ENCODE measurements around the gene DUSP15.

Gene DUSP15

DNA sequence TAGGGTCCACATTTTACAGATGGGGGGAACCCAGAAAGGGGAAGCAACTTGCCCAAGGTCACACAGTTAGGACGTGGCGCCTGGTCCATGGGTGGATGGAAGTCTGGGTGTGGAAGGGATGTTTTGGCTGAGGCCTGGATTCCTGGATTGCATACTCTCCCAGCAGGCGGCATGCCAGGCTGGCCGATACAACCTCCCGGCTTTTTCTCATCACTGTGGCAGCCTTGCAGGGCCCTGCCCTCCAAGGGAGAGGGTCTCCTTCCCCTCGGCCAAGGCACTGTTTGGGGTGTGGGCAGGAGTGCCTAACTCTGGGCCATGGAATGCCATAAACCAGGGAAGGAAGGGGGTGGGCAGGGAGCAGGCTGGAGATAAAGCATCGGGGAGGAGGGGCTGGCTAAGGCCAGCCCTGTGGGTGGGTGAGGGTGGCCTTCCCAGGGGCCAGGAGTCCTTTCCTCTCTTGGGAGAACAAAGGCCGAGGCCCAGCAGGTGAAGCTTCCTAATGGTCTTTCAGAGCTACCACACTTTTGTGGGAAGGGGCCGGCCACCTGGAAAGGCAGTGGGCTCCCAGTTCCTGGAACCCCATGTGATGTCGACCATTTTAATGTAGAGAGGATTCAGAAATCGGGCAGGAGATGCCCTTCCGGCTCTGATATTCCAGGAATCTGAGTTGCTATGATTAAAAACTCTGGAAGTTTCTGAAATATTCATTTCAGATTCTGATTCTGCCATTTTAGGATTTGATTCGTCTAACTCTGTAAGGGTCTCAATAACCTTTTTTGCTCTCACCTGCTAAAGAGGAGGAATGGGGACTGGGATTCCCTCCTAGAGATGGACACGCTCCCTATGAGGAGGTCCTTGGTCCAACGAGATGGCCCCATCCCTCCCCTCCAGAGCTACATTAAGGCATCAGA, 29.2 kb downstream of the DUSP15 start:
- no peak for TF ChIP-seq TCF4 (CRISPR knock-in tag; IDR thresholded peaks at IDR 0.05; ENCODE audit: borderline replicate concordance)
- TF ChIP-seq ZFP3 (CRISPR knock-in tag; IDR thresholded peaks at IDR 0.05), result no peak
- no peak for TF ChIP-seq BACH2 (CRISPR knock-in tag; IDR thresholded peaks at IDR 0.05; ENCODE audit: borderline replicate concordance)
- no peak for TF ChIP-seq ARNTL (CRISPR knock-in tag; IDR thresholded peaks at IDR 0.05; ENCODE audit: borderline replicate concordance, low read depth)
- TF ChIP-seq, protein P1, sequence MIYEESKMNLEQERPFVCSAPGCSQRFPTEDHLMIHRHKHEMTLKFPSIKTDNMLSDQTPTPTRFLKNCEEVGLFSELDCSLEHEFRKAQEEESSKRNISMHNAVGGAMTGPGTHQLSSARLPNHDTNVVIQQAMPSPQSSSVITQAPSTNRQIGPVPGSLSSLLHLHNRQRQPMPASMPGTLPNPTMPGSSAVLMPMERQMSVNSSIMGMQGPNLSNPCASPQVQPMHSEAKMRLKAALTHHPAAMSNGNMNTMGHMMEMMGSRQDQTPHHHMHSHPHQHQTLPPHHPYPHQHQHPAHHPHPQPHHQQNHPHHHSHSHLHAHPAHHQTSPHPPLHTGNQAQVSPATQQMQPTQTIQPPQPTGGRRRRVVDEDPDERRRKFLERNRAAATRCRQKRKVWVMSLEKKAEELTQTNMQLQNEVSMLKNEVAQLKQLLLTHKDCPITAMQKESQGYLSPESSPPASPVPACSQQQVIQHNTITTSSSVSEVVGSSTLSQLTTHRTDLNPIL (CRISPR knock-in tag; IDR thresholded peaks at IDR 0.05; ENCODE audit: low read depth), result no peak
- no peak for TF ChIP-seq PPARA (CRISPR knock-in tag; IDR thresholded peaks at IDR 0.05; ENCODE audit: borderline replicate concordance)
- TF ChIP-seq, protein P2, sequence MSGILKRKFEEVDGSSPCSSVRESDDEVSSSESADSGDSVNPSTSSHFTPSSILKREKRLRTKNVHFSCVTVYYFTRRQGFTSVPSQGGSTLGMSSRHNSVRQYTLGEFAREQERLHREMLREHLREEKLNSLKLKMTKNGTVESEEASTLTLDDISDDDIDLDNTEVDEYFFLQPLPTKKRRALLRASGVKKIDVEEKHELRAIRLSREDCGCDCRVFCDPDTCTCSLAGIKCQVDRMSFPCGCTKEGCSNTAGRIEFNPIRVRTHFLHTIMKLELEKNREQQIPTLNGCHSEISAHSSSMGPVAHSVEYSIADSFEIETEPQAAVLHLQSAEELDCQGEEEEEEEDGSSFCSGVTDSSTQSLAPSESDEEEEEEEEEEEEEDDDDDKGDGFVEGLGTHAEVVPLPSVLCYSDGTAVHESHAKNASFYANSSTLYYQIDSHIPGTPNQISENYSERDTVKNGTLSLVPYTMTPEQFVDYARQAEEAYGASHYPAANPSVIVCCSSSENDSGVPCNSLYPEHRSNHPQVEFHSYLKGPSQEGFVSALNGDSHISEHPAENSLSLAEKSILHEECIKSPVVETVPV (CRISPR knock-in tag; IDR thresholded peaks at IDR 0.05), result no peak
- no peak for TF ChIP-seq ISL1 (CRISPR knock-in tag; IDR thresholded peaks at IDR 0.05)
- TF ChIP-seq ZNF70 (CRISPR knock-in tag; IDR thresholded peaks at IDR 0.05), result no peak
- TF ChIP-seq GLIS3 (CRISPR knock-in tag; IDR thresholded peaks at IDR 0.05), result no peak
- TF ChIP-seq, protein P3, sequence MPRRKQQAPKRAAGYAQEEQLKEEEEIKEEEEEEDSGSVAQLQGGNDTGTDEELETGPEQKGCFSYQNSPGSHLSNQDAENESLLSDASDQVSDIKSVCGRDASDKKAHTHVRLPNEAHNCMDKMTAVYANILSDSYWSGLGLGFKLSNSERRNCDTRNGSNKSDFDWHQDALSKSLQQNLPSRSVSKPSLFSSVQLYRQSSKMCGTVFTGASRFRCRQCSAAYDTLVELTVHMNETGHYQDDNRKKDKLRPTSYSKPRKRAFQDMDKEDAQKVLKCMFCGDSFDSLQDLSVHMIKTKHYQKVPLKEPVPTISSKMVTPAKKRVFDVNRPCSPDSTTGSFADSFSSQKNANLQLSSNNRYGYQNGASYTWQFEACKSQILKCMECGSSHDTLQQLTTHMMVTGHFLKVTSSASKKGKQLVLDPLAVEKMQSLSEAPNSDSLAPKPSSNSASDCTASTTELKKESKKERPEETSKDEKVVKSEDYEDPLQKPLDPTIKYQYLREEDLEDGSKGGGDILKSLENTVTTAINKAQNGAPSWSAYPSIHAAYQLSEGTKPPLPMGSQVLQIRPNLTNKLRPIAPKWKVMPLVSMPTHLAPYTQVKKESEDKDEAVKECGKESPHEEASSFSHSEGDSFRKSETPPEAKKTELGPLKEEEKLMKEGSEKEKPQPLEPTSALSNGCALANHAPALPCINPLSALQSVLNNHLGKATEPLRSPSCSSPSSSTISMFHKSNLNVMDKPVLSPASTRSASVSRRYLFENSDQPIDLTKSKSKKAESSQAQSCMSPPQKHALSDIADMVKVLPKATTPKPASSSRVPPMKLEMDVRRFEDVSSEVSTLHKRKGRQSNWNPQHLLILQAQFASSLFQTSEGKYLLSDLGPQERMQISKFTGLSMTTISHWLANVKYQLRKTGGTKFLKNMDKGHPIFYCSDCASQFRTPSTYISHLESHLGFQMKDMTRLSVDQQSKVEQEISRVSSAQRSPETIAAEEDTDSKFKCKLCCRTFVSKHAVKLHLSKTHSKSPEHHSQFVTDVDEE (CRISPR knock-in tag; IDR thresholded peaks at IDR 0.05), result no peak
- TF ChIP-seq OSR1 (CRISPR knock-in tag; IDR thresholded peaks at IDR 0.05), result no peak
- TF ChIP-seq ZNF565 (CRISPR knock-in tag; conservative IDR thresholded peaks at IDR 0.05; ENCODE audit: low read depth), result no peak
- TF ChIP-seq ZC3H10 (CRISPR knock-in tag; IDR thresholded peaks at IDR 0.05), result no peak
- TF ChIP-seq TOX (CRISPR knock-in tag; IDR thresholded peaks at IDR 0.05; ENCODE audit: borderline replicate concordance), result no peak
- TF ChIP-seq SNAI2 (CRISPR knock-in tag; IDR thresholded peaks at IDR 0.05), result no peak
- ATAC-seq, result no peak

DNA sequence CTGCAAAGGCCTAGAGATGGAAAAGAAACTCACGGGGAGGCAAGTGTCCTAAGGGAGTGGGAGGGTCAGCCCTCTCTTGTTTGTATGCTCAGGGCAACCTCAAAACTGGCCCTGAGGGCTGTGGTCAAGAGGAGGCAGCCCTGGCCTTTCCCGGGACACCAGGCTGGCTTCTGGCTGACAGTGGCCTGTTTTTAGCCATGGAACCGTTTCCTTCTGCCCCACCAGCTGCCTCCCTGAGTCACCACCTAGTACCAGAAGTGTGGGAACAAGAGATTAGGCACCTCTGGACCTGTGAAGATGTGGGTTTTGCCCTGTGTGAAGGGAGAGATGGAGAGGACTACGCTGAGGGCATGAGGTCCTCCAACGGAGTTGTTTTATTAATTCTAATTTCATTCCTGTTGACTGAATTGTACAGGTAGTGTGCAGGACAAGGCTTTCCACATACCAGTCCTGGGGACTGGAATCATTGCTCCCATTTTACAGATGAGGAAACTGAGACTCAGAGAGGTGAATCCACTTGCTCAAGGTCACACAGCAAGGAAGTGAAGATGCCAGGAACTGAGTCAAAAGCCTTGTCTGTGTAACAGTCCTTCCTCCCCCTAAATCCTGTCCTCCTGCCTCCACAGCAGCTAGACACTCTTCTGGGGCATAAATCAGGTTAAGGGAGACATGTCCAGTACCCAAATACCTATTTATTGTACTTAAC, 30.4 kb downstream of the DUSP15 start:
- ATAC-seq, result no peak
- TF ChIP-seq, protein P1 (CRISPR knock-in tag; IDR thresholded peaks at IDR 0.05; ENCODE audit: low read depth), result no peak
- TF ChIP-seq, protein P4, sequence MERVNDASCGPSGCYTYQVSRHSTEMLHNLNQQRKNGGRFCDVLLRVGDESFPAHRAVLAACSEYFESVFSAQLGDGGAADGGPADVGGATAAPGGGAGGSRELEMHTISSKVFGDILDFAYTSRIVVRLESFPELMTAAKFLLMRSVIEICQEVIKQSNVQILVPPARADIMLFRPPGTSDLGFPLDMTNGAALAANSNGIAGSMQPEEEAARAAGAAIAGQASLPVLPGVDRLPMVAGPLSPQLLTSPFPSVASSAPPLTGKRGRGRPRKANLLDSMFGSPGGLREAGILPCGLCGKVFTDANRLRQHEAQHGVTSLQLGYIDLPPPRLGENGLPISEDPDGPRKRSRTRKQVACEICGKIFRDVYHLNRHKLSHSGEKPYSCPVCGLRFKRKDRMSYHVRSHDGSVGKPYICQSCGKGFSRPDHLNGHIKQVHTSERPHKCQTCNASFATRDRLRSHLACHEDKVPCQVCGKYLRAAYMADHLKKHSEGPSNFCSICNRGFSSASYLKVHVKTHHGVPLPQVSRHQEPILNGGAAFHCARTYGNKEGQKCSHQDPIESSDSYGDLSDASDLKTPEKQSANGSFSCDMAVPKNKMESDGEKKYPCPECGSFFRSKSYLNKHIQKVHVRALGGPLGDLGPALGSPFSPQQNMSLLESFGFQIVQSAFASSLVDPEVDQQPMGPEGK (CRISPR knock-in tag; IDR thresholded peaks at IDR 0.05; ENCODE audit: borderline replicate concordance), result no peak
- TF ChIP-seq BACH2 (CRISPR knock-in tag; IDR thresholded peaks at IDR 0.05; ENCODE audit: borderline replicate concordance) (no peak), OSR1 (CRISPR knock-in tag; IDR thresholded peaks at IDR 0.05) (no peak), CSDC2 (CRISPR knock-in tag; IDR thresholded peaks at IDR 0.05) (no peak), GLIS3 (CRISPR knock-in tag; IDR thresholded peaks at IDR 0.05) (no peak), ISL1 (CRISPR knock-in tag; IDR thresholded peaks at IDR 0.05) (no peak), SNAI2 (CRISPR knock-in tag; IDR thresholded peaks at IDR 0.05) (no peak), ARNTL (CRISPR knock-in tag; IDR thresholded peaks at IDR 0.05; ENCODE audit: borderline replicate concordance, low read depth) (no peak), ZNF565 (CRISPR knock-in tag; conservative IDR thresholded peaks at IDR 0.05; ENCODE audit: low read depth) (no peak), ZFP30 (CRISPR knock-in tag; IDR thresholded peaks at IDR 0.05) (no peak), ZFP3 (CRISPR knock-in tag; IDR thresholded peaks at IDR 0.05) (no peak), ZNF70 (CRISPR knock-in tag; IDR thresholded peaks at IDR 0.05) (no peak), ZNF8 (CRISPR knock-in tag; IDR thresholded peaks at IDR 0.05) (no peak)
- TF ChIP-seq, protein P3 (CRISPR knock-in tag; IDR thresholded peaks at IDR 0.05), result no peak
- TF ChIP-seq, protein P5, sequence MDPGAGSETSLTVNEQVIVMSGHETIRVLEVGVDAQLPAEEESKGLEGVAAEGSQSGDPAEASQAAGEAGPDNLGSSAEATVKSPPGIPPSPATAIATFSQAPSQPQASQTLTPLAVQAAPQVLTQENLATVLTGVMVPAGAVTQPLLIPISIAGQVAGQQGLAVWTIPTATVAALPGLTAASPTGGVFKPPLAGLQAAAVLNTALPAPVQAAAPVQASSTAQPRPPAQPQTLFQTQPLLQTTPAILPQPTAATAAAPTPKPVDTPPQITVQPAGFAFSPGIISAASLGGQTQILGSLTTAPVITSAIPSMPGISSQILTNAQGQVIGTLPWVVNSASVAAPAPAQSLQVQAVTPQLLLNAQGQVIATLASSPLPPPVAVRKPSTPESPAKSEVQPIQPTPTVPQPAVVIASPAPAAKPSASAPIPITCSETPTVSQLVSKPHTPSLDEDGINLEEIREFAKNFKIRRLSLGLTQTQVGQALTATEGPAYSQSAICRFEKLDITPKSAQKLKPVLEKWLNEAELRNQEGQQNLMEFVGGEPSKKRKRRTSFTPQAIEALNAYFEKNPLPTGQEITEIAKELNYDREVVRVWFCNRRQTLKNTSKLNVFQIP (CRISPR knock-in tag; IDR thresholded peaks at IDR 0.05; ENCODE audit: borderline replicate concordance, low read depth), result no peak

All from SK-N-SH treated with all-trans-retinoic acid at 6 μM for 48 hours (cell line).